Nephron progenitor cell (in vitro differentiated cells): ENCODE measurements around the gene ADH1B.

ENCODE experiments used
- DNase-seq: peaks from one replicate; pipeline ENCODE4 v3.0.0; 2021
- H3K27ac Mint-ChIP-seq: 2 replicates; pipeline ENCODE4 v1.8.0; 2021; ENCODE audit warnings: mild to moderate bottlenecking, moderate library complexity, mixed read lengths
- H3K27me3 Mint-ChIP-seq: 2 replicates; pipeline ENCODE4 v1.8.0; 2021; ENCODE audit warnings: mild to moderate bottlenecking, low read depth, mixed read lengths; ENCODE audit not compliant: poor library complexity
- H3K36me3 Mint-ChIP-seq: 2 replicates; pipeline ENCODE4 v1.8.0; 2021; ENCODE audit warnings: low read depth, mixed read lengths
- H3K4me1 Mint-ChIP-seq: 2 replicates; pipeline ENCODE4 v1.8.0; 2021; ENCODE audit warnings: mixed read lengths
- H3K4me3 Mint-ChIP-seq: 2 replicates; pipeline ENCODE4 v1.8.0; 2021; ENCODE audit warnings: mild to moderate bottlenecking, moderate library complexity, mixed read lengths
- H3K9me3 Mint-ChIP-seq: 2 replicates; pipeline ENCODE4 v1.8.0; 2021; ENCODE audit warnings: mild to moderate bottlenecking, moderate library complexity, mixed read lengths
- CTCF ChIP-seq: fragments of 200-600 bp; sonication (generic); IDR thresholded peaks from 2 replicates; pipeline ENCODE4 v1.5.0; 2021; ENCODE audit warnings: antibody characterized with exemption

The ADH1B gene

GRCh38 chr4:99282731-99283130 is 38.5 kb downstream of the ADH1B start:
- Mint-ChIP-seq H3K9me3 (no peaks in the 10 kb centered on the region), H3K4me3 (no peak overlapping the region), H3K27ac (no peak overlapping the region), H3K27me3 (no peaks in the 10 kb centered on the region), H3K4me1 (no peaks in the 10 kb centered on the region), H3K36me3 (no peaks in the 10 kb centered on the region)
- DNase-seq: no peak
- no peak for TF ChIP-seq CTCF

DNA sequence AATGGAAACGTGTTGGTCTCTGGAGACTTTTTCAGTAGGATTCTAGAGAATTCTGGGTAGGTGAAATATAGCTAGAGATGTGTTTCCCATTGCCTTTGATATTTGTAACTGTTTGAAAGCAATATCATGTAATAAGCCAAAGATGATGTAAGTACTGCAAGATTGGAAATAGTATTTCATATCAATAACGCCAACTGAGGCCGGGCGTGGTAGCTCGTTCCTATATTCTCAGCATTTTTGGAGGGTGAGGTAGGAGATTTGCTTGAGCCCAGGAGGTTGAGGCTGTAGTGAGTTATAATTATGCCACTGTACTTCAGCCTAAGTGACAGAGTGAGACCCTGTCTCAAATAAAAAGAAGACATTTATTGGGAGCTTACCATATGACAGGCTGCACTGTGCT is 39.9 kb downstream of the ADH1B start:
- no peak overlapping the region for H3K4me3 Mint-ChIP-seq
- H3K4me1 Mint-ChIP-seq: no peaks in the 10 kb centered on the region
- no peak for TF ChIP-seq CTCF
- H3K27ac Mint-ChIP-seq: no peak overlapping the region
- no peaks in the 10 kb centered on the region for H3K36me3 Mint-ChIP-seq
- H3K9me3 Mint-ChIP-seq: no peaks in the 10 kb centered on the region
- H3K27me3 Mint-ChIP-seq: no peaks in the 10 kb centered on the region
- no peak for DNase-seq

DNA sequence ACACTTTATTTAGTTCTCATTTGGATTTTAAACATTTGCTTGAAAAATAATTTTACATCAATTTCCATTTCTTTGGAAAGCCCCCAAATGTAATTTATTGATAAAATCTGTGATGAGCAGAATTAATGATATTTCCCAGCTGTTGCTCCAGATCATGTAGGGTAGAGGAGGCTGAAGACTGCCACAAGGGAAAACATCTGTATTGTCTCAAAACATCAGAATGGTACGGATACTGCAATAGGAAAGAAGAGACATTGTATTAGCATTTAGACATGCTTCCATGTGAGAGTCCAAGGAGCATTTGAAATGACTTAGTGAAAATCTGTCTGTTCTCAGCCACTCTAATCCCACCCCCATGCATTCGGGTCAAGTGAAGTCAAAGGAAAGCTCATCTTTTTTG is 44.8 kb downstream of the ADH1B start:
- no peaks in the 10 kb centered on the region for H3K36me3 Mint-ChIP-seq
- no peak overlapping the region for H3K4me3 Mint-ChIP-seq
- no peaks in the 10 kb centered on the region for H3K27me3 Mint-ChIP-seq
- no peak for DNase-seq
- H3K27ac Mint-ChIP-seq: no peak overlapping the region
- H3K4me1 Mint-ChIP-seq: no peaks in the 10 kb centered on the region
- no peak for TF ChIP-seq CTCF
- no peaks in the 10 kb centered on the region for H3K9me3 Mint-ChIP-seq

GRCh38 chr4:99275885-99276284 is 45.3 kb downstream of the ADH1B start:
- Mint-ChIP-seq H3K27ac (no peak overlapping the region), H3K27me3 (no peaks in the 10 kb centered on the region), H3K36me3 (no peaks in the 10 kb centered on the region), H3K9me3 (peaks cover 4% of the 10 kb centered on the region), H3K4me3 (no peak overlapping the region), H3K4me1 (no peaks in the 10 kb centered on the region)
- no peak for DNase-seq
- TF ChIP-seq CTCF: no peak

- Mint-ChIP-seq H3K27ac (no peak overlapping the region), H3K36me3 (no peaks in the 10 kb centered on the region), H3K4me1 (no peaks in the 10 kb centered on the region), H3K27me3 (no peaks in the 10 kb centered on the region), H3K4me3 (no peak overlapping the region), H3K9me3 (peaks cover 9% of the 10 kb centered on the region)
- no peak for TF ChIP-seq CTCF
- no peak for DNase-seq
These were observed 46.2 kb downstream of the ADH1B start for GRCh38 chr4:99275050-99275449.

DNA sequence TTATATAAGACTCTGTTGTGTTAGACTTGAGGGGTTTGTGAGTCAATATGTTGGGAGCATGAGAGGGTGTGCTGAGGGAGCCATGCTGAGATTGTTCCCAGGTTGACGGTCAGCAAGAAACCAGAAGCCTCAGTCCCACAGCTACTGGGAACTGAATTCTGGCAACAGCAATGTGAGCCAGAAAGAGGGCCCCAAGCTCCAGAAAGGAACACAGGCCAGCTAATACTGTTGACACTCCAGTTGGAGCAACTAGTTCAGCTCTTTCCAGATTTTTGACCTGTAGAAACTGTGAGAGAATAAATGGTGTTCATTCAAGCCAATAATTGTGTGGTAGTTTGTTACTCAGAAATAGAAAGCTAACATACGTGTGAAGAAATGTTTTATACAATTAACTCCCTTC is 47.5 kb downstream of the ADH1B start:
- H3K4me3 Mint-ChIP-seq: no peak overlapping the region
- peaks cover 11% of the 10 kb centered on the region for H3K9me3 Mint-ChIP-seq
- no peak overlapping the region for H3K27ac Mint-ChIP-seq
- no peak for DNase-seq
- H3K36me3 Mint-ChIP-seq: no peaks in the 10 kb centered on the region
- TF ChIP-seq CTCF: no peak
- H3K4me1 Mint-ChIP-seq: no peaks in the 10 kb centered on the region
- H3K27me3 Mint-ChIP-seq: no peaks in the 10 kb centered on the region
